SU-DHL-6 (cell line): ENCODE measurements around the gene CAMSAP1.

Experiments used
- CTCF ChIP-seq: fragments of 200-600 bp; sonication (generic); IDR thresholded peaks from one replicate; pipeline ENCODE4 v1.5.1; 2017; ENCODE audit warnings: antibody characterized with exemption, mild to moderate bottlenecking, low read length, moderate library complexity; ENCODE audit not compliant: insufficient read depth, poor library complexity, severe bottlenecking
- EZH2phosphoT487 ChIP-seq: fragments of 200-600 bp; sonication (generic), shearing (Covaris generic); conservative IDR thresholded peaks from 2 replicates; pipeline ENCODE4 v1.6.1; 2018; ENCODE audit warnings: mild to moderate bottlenecking, antibody characterized with exemption, low read length, moderate library complexity, mixed read lengths

- TF ChIP-seq CTCF = no peak
- no peak for TF ChIP-seq EZH2phosphoT487
These were observed 328 bp downstream of the CAMSAP1 start for GRCh38 chr9:135907006-135907430.
